Measurements from ENCODE around the gene SHC2. TPM values are rescaled to one million over a fixed set of nuclear protein-coding genes. Genes with fewer than 3 reads are reported as not detected.

The SHC2 gene
- total and polyA plus RNA-seq, 2 experiments from 2014 or later, result 39.9 to 56.9 TPM

DNA sequence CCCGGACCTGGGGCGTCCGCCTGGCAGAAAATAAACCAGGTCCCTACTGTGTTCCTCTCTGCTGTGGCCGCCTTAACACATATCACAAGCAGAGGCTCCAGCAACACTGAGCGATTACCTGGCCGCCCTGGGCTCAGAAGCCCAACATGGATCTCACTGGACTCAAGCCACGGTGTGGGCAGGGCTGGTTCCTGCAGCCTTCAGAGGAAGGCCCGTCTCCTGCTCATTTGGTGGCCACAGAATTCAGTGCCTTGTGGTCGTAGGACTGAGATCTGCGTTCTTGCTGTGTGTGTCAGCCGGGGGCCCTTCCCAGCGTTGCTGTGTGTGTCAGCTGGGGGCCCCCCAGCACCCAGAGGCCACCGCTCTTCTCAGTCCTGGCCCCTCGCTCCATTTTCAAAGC is 82.1 kb downstream of the SHC2 start:
- H3K27ac ChIP-seq, result no peak overlapping the region
- no peaks in the 10 kb centered on the region for H3K9me3 ChIP-seq (ENCODE audit: low read depth)
- no peaks in the 10 kb centered on the region for H3K36me3 ChIP-seq
- no peaks in the 10 kb centered on the region for H3K27me3 ChIP-seq
- H3K4me3 ChIP-seq, result no peak overlapping the region
- TF ChIP-seq, protein P1, sequence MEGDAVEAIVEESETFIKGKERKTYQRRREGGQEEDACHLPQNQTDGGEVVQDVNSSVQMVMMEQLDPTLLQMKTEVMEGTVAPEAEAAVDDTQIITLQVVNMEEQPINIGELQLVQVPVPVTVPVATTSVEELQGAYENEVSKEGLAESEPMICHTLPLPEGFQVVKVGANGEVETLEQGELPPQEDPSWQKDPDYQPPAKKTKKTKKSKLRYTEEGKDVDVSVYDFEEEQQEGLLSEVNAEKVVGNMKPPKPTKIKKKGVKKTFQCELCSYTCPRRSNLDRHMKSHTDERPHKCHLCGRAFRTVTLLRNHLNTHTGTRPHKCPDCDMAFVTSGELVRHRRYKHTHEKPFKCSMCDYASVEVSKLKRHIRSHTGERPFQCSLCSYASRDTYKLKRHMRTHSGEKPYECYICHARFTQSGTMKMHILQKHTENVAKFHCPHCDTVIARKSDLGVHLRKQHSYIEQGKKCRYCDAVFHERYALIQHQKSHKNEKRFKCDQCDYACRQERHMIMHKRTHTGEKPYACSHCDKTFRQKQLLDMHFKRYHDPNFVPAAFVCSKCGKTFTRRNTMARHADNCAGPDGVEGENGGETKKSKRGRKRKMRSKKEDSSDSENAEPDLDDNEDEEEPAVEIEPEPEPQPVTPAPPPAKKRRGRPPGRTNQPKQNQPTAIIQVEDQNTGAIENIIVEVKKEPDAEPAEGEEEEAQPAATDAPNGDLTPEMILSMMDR (IDR thresholded peaks at IDR 0.05; ENCODE audit: low read depth, low read length), result no peak
- DNase-seq (ENCODE audit: low read depth in 1 of 2, low spot score in 1 of 2), result no peak
- H3K4me1 ChIP-seq (ENCODE audit: low read depth), result no peaks in the 10 kb centered on the region

DNA sequence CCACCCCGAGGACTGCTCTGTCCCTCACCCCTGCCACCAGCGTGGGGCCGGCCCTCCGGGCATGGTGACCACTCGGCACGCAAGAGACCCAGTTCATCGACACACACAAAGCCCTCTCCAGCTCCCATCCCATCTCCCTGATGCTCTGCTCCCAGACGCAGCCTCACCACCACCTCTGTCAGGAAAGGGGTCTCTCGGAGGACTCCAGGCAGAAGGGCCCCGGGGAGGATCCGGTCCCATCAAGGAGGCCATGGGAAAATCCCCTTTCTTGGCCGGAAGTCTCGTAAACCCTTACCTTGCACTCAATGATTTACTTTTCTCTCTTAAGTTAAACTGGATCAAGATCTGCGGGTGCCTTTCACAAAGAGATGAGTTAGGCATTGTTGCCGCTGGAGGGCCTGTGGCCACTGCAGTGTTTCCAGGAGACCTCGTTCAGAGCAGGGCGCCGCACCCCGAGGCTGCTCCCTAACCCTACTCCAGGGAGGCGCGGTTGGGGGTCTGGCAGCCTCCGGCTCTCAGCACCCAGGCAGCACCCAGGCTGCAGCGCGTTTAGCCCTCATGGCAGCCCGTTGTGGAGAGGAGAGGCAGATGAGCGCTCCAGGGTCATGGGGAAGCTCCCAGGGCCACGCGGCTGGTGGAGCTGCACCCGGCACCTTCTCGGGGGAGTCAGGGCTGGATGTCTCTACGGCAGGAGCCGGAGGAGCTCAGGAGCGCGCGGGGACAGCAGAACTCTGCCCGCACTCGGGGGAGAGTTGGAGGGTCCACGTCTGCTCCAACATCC is 82.8 kb downstream of the SHC2 start:
- TF ChIP-seq, protein P1 (IDR thresholded peaks at IDR 0.05; ENCODE audit: low read depth, low read length), result no peak
- no peak for DNase-seq (ENCODE audit: low read depth in 1 of 2, low spot score in 1 of 2)
- Histone ChIP-seq H3K4me1 (ENCODE audit: low read depth) (no peaks in the 10 kb centered on the region), H3K36me3 (no peaks in the 10 kb centered on the region), H3K9me3 (ENCODE audit: low read depth) (no peaks in the 10 kb centered on the region), H3K27ac (no peak overlapping the region), H3K27me3 (no peaks in the 10 kb centered on the region), H3K4me3 (no peak overlapping the region)

DNA sequence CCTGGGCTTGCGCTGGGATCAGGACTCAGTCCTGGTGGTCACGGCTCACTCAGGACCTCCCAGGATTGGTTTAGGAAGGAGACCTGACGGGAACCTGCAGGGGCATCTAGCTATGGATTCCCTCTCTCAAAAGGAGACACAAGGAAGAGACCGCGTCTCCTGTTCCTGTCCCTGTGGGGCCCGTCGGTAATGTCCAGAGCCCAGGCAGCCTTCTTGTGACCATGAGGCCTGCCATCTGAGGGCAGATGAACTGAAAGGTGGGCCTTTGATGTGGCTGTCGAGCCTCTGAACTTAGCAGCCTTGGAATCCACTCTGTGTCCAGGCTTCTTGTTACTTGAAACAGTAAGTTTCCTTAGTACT is 84.7 kb downstream of the SHC2 start:
- Histone ChIP-seq H3K4me1 (ENCODE audit: low read depth) (no peaks in the 10 kb centered on the region), H3K9me3 (ENCODE audit: low read depth) (no peaks in the 10 kb centered on the region), H3K27me3 (no peaks in the 10 kb centered on the region), H3K27ac (no peak overlapping the region), H3K36me3 (no peaks in the 10 kb centered on the region), H3K4me3 (no peak overlapping the region)
- TF ChIP-seq, protein P1 (IDR thresholded peaks at IDR 0.05; ENCODE audit: low read depth, low read length), result no peak
- no peak for DNase-seq (ENCODE audit: low read depth in 1 of 2, low spot score in 1 of 2)

DNA sequence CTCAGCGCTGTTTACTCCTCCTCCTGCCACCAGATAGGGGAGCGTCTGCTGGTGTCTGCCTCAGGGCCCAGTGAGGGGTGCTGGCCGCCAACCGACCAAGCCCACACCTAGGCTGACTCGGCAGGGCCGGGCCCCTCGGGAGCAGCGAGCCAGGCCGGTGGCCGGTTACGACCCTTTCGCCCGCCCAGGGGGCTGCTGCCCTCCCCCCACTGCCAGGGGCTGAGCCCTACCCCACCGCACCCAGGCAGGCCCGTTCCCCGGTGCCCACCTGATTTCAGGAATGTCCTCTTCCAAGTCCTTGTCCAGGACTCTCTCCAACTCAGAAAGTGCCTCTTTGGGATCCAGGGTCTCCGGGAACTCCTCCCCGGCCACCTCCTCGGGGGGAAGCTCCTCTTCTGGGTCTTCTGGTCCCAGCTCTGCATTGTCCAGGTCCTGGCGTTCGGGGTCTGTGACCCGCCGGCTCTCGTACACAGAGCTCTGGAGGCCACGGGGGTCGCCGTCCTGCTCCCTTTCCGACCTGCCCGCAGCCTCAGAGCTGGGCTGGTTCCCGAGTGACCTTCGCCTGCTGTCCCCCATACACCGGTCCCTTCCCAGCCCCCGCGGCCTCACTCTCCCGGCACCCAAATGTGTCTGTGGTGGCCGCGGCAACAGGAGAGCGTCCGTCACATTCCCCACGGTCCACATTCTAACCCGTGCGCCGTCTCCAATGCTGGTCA is 85.3 kb downstream of the SHC2 start:
- no peaks in the 10 kb centered on the region for H3K36me3 ChIP-seq
- TF ChIP-seq, protein P1 (IDR thresholded peaks at IDR 0.05; ENCODE audit: low read depth, low read length), result no peak
- no peaks in the 10 kb centered on the region for H3K9me3 ChIP-seq (ENCODE audit: low read depth)
- DNase-seq (ENCODE audit: low read depth in 1 of 2, low spot score in 1 of 2), result no peak
- H3K27ac ChIP-seq, result no peak overlapping the region
- no peaks in the 10 kb centered on the region for H3K27me3 ChIP-seq
- no peaks in the 10 kb centered on the region for H3K4me1 ChIP-seq (ENCODE audit: low read depth)
- H3K4me3 ChIP-seq, result no peak overlapping the region

DNA sequence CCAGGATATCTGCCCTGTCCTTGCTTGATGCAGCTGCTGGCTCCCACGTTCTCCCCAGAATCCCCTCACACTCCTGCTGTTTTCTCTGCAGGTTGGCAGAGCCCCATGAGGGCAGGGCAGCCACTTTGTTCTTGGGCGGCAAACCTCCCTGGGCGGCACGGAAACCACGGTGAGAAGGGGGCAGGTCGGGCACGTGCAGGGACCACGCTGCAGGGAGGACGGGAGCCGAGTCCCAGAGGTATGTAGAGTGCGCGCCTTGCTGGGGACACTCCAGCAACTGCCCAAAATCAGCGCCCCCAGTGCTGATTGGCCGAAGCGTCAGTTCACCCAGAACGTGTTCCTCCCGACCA is 86.0 kb downstream of the SHC2 start:
- Histone ChIP-seq H3K27me3 (no peaks in the 10 kb centered on the region), H3K27ac (no peak overlapping the region), H3K9me3 (ENCODE audit: low read depth) (no peaks in the 10 kb centered on the region), H3K36me3 (no peaks in the 10 kb centered on the region), H3K4me1 (ENCODE audit: low read depth) (no peaks in the 10 kb centered on the region), H3K4me3 (no peak overlapping the region)
- DNase-seq (ENCODE audit: low read depth in 1 of 2, low spot score in 1 of 2), result no peak
- TF ChIP-seq, protein P1 (IDR thresholded peaks at IDR 0.05; ENCODE audit: low read depth, low read length), result no peak

Data from cardiac muscle cell (in vitro differentiated cells and primary cell).